Ovary (tissue), 3 donors: ENCODE measurements around the gene FBXL13.

Experiments used
- CTCF ChIP-seq, 3 donors: fragments of 450-650 bp in 2 of 3; fragments of 200-600 bp in 1 of 3; IDR thresholded peaks; one replicate each; pipeline versions ENCODE4 v1.5.1 to v1.8.0; 2016 to 2022; ENCODE audit warnings: antibody characterized with exemption in 3 of 3, mild to moderate bottlenecking in 1 of 3
- EP300 ChIP-seq: sonication (generic); formaldehyde crosslinking; IDR thresholded peaks from one replicate; pipeline ENCODE4 v1.6.1; 2017; ENCODE audit warnings: antibody characterized with exemption
- donor health status: DM: no; HTN: no; CAD: no.

GRCh38 chr7:103031781-103032180, 42.8 kb downstream of the FBXL13 start:
- TF ChIP-seq CTCF (IDR thresholded peaks at IDR 0.05): no peak
- TF ChIP-seq EP300: no peak
